WTC11 (cell line): ENCODE data around the gene PRM3.

Experiments
- CTCF ChIP-seq: fragments of 200-600 bp; IDR thresholded peaks from 2 replicates; pipeline ENCODE4 v1.8.0; 2022; ENCODE audit warnings: antibody characterized with exemption
- ESRRA ChIP-seq: sonication (generic); formaldehyde crosslinking; IDR thresholded peaks from 2 replicates; pipeline ENCODE4 v1.8.1; 2022; ENCODE audit warnings: mild to moderate bottlenecking, missing genetic modification reagents, borderline replicate concordance
- GABPB1 ChIP-seq: sonication (generic); formaldehyde crosslinking; IDR thresholded peaks from 2 replicates; pipeline ENCODE4 v1.8.1; 2023; ENCODE audit warnings: mild to moderate bottlenecking, missing genetic modification reagents
- OVOL2 ChIP-seq: fragments of 250-450 bp; sonication (Bioruptor Pico); IDR thresholded peaks from 2 replicates; pipeline ENCODE4 v1.9.0; 2021; ENCODE audit warnings: mild to moderate bottlenecking, borderline replicate concordance
- ZNF121 ChIP-seq: sonication (generic); formaldehyde crosslinking; IDR thresholded peaks from 2 replicates; pipeline ENCODE4 v1.8.0; 2023; ENCODE audit warnings: missing genetic modification reagents
- ZNF396 ChIP-seq: fragments of 250-450 bp; sonication (Bioruptor Pico); IDR thresholded peaks from 2 replicates; pipeline ENCODE4 v1.8.0; 2021; ENCODE audit warnings: mild to moderate bottlenecking, moderate library complexity, borderline replicate concordance
- TF ChIP-seq, protein P1 (sequence below): sonication (generic); formaldehyde crosslinking; IDR thresholded peaks from 2 replicates; pipeline ENCODE4 v1.8.1; 2022; ENCODE audit warnings: mild to moderate bottlenecking, moderate library complexity, missing genetic modification reagents

DNA sequence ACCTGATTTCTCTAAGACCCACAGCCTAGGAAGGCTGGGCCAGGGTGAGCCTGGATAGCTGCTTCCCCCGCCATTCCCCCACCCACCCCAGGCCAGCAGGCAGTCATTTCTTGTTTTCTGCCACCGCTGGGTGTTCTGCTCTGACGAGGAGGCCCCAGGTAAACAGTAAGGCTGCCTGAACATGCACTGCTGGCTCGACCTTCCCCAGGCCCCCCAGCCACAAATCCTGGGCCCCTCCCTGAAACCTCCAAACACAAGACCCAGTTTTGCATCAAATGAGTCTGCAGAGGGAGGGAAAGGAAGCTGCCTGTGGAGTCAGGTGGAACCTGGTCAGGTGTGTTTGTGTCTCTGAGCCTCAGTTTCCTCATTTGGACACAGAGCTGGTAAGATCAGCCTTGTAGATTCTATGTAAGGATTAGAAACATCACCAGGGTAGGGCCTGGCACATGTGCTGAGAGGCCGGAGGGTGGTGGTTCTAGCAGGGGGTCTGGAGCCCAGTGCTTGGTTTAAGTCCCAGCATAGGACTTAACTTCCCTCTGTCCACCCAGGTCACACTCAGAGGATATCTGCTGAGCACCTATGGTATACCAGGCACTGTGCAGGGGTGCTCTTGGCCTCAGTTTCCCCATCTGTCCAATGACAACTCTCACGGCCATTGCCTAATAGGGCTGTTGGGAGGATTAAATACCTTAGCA, 26.6 kb upstream of the PRM3 start:
- TF ChIP-seq ZNF121 (CRISPR knock-in tag) (no peak), ZNF396 (no peak), CTCF (no peak), OVOL2 (CRISPR knock-in tag) (no peak), GABPB1 (CRISPR knock-in tag) (no peak), ESRRA (CRISPR knock-in tag) (no peak)
- TF ChIP-seq, protein P1, sequence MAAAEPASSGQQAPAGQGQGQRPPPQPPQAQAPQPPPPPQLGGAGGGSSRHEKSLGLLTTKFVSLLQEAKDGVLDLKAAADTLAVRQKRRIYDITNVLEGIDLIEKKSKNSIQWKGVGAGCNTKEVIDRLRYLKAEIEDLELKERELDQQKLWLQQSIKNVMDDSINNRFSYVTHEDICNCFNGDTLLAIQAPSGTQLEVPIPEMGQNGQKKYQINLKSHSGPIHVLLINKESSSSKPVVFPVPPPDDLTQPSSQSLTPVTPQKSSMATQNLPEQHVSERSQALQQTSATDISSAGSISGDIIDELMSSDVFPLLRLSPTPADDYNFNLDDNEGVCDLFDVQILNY (CRISPR knock-in tag): no peak
